CD4-positive, alpha-beta T cell treated with Interleukin-6 at 100 ng/mL for 8 hours (primary cell): ENCODE measurements around the gene CCDC188.

Experiments used
- DNase-seq: peaks from one replicate; pipeline ENCODE4 v3.0.0-alpha.2; 2020; ENCODE audit warnings: mixed read lengths, low spot score

The CCDC188 gene

DNA sequence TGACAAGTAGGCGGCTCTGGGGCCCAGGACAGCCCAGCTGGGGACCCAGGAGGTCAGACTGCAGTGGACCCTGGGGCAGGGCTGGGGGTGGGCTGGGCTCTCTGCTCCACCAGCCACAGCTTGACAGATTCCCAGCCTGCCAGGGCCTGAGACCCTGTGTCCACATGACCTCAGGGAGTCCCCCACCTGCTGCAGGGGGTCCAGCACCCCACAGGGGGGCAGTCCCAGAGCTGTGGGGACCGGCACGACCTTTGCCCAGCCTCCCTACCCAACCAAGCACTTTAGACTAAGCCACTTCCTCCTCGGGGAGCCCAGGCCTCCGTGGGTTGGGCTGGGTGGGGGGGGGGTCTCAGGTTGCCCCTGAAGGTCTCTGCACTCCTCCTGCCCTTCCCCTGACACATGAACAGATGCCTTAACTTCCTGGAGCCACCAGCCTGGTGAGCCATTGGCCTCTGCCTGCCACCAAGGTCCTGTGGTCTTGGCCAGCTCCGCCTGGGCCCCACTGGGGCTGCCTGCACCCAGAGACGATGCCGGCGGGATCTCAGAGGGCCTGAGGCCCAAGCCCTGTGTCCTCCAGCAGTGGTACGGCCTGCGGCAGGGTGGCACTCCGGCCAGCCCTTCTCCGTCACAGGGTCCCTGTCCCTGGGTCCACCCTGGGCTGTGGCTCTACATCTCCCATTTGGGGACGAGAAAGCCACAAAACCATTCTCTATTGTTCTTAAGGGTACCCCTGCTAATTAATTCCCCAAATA, 3.4 kb downstream of the CCDC188 start:
- no peak for DNase-seq

DNA sequence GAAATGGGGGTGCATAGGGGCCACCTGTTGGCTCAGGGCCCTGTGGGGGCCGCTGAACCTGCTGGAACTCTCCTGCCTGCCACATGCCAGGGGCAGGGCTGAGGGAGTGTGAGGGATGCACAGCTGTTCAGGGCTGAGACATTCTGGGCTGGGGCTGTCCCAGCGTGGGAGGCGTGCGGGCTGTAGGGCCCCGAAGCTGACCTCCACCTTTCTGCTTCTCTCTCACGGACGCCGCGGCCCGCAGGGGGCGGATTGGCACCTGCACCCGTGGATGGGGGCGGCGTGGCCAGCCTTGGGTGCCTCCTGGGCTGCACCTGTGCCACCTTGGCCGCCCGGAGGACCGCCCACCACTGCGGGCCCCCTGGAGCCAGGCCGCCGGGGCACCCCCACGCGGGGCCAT, 4.1 kb downstream of the CCDC188 start:
- no peak for DNase-seq

DNA sequence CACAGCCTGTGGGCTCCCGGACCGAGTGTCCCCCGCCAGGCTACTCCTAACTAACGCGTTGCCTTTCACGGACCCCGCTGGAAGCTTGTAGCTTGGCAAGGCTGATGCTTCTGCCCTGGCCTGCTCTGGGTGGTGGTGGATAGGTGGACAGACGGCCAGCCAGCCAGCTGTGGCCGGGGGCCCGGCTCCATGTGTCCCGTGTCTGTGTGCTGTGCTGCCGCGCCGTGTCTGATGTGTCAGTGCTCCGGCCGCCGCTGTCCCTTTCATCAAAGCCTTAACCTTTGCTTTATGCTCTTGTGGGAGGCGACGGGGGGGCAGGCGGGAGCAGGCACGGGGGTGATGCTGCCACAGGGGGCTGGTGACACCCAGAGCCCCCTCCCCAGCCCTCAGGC, 5.0 kb downstream of the CCDC188 start:
- DNase-seq, result no peak

DNA sequence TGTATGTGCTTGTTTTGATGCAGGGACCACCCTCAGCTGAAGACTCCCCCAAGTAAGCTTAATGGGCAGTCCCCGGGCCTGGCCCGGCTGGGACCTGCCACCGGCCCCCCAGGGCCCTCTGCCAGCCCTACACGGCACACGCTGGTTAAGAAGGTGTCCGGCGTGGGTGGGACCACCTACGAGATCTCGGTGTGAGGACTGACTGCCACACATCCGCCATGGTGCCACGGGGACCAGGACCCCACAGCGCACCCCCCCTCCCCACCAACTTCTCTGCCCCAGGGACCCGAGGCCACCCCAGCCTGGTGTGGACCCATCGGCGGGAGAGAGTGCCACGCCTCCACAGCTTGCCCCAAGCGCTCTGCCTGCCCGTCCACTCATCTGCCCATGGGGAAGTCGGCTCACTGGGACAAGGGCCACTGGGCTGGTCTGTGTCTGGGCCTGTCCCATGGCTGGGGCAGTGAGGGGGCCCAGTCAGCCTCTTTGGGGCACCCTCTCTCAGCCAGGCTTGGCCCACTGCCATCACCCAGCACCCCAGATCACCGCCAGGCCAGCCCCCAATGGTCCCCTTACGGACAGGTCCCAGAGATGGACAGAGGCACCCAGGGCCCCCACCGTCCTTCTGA, 5.5 kb downstream of the CCDC188 start:
- DNase-seq, result no peak

DNA sequence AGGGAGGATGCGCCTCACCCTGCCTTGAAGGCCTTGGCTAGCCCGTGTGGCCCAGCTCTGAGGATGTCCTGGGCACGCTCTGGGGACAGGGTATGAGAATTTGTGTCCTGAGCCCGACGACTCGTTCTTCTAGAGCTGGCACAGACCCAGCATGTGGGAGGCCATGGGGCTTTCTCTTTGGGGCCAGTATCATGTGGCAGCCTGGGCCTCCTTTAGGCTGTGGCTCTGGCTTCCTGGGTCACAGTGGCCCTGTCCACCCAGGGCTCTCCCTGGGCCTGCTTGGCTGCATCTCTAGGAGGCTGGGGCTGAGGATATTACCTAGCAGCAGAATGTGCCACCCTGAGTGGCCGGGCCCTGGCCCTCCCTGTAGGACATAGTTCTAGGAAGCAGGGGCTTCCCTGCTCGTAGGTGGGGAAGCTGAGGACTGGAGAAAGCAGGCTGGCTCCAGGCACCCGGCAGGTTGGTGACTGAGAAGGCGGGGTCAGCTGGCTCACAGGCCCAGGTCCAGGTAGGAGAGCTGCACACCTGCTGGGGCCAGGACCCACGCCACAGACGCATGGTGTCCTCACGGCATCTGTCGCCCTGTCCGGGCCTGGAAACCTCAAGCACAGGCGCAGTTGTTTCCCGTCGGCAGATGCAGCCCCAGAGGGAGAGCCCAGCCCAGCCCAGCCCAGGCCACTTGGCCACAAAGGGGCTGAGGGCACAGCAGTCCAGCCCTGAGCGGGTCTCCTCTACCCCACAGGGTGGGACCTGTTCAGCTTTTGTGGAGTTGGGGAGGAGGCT, 6.8 kb downstream of the CCDC188 start:
- DNase-seq, result no peak

DNA sequence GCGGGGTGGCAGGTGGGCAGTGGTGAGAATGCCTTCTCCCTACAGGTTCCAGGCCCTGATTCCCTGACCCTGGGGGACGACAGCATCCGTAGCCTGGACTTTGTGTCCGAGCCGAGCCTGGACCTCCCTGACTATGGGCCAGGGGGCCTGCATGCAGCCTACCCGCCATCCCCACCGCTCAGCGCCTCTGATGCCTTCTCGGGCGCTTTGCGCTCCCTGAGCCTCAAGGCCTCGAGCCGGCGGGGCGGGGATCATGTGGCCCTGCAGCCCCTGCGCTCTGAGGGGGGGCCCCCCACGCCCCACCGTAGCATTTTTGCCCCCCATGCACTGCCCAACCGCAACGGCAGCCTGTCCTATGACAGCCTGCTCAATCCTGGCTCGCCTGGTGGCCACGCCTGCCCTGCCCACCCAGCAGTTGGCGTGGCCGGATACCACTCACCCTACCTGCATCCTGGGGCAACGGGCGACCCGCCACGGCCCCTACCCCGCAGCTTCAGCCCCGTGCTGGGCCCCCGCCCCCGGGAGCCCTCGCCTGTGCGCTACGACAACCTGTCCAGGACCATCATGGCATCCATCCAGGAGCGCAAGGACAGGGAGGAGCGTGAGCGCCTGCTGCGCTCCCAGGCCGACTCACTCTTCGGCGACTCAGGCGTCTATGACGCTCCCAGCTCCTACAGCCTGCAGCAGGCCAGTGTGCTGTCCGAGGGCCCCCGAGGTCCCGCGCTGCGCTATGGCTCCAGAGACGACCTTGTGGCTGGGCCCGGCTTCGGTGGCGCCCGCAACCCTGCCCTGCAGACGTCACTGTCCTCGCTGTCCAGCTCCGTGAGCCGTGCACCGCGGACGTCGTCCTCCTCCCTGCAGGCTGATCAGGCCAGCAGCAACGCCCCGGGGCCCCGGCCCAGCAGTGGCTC, 7.9 kb downstream of the CCDC188 start:
- DNase-seq, result no peak

DNA sequence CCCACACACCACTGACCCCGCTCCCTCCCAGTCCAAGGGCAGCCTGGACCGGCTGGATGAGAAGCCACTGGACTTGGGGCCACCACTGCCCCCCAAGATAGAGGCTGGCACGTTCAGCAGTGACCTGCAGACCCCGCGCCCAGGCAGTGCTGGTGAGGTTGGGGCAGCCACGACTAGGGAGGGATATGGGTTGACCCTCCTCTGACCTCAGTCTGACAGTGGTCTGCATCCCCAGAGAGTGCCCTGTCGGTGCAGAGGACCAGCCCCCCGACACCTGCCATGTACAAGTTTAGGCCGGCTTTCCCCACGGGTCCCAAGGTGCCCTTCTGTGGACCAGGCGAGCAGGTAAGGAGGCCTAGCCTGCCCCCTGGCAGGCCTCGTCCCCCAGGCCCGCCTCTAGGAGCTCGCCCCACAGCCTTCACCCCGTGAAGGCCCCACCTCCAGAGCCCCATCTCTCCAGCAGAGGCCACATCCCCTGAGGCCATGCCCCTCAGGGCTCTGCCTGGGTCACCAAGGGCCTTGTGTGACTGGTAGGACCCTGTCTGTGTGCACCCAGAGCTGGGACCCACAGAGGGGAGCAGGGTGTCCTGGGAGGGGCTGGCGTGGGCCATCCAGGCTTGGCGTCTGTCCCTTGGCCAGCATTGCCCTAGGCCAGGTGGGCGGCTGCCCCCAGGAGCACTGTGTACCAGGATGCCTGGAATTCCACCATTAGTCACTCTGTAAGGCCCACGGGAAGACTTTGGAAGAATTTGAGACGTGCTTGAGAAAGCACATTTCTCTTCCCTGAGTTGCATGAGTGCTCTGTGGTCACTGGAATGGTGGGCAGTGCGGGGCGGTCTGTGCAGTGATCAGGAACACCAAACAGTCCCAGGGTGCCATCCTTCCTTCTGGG, 9.4 kb downstream of the CCDC188 start:
- DNase-seq, result no peak

DNA sequence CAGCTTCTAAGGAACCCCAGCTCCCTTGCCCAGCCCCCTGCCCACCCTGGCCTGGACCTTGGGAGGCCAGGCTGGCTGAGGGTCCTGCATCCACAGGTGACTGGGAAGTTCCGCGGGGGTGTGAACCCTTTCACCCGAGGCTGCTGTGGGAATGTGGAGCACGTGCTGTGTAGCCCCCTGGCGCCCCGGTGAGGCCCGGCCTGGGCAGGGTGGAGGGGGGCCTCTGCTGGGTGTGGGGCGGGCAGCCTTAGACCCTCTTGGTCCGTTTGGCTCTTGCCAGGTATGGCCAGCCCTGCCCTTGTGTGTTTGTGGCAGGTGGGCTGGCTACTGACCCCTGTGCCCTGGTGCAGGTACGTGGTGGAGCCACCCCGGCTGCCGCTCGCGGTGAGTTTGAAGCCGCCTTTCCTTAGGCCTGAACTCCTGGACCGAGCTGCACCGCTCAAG, 10.3 kb downstream of the CCDC188 start:
- DNase-seq, result no peak

DNA sequence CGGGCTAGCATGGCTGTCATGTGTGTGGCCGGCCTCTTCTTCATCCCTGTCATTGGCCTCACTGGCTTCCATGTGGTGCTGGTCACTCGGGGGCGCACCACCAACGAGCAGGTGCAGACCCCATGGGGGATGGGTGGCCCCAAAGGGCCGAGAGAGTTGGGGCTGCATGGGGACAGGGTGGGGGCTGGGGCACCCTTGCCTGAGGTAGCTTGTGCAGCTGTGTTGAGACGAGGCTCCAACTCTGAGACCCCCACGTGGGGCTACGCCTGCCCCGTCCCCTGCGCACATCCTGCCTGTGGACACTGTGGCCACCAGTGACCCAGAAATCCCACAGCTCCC, 10.8 kb downstream of the CCDC188 start:
- DNase-seq, result no peak

DNA sequence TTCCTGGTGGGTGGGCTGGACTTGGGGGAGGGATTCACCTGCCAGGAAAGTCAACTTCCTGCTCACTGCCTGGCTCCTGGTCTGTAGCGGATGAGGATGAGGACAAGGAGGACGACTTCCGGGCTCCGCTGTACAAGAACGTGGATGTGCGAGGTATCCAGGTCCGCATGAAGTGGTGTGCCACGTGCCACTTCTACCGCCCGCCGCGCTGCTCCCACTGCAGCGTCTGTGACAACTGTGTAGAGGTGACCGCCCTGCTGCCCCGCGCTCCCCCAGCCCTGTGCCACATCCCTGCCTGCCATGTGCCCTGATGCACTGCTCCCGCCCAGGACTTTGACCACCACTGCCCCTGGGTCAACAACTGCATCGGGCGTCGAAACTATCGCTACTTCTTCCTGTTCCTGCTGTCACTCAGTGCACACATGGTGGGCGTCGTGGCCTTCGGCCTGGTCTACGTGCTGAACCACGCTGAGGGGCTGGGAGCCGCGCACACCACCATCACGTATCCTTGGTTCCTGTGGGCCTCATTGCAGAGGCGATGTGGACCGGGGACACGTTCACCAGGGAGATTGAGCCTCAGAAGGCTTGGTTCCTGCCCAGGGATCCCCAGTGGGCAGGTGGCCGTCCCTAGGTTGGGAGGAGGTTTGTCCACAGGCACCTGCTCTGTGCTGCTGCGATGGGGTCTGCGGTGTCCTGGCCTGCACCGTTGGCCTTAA, 11.3 kb downstream of the CCDC188 start:
- no peak for DNase-seq

DNA sequence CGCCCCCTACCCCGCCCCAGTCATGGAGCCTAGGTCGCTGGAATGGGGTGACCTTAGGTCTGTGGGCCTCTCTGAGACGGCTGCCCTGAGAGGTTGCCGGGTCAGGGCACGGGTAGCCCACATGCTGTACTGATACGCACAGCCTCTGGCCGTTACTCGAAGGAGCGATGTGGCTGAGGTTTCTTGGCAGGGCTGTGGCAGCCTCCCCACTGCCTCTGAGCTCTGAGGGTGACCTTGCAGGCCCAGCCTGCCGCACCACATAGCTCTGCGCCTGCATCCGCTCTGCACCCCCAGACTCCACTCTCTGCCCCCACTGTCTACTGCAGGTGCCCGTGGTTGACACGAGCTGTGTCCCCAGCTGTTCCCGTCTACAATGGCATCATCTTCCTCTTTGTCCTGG, 12.0 kb downstream of the CCDC188 start:
- no peak for DNase-seq

DNA sequence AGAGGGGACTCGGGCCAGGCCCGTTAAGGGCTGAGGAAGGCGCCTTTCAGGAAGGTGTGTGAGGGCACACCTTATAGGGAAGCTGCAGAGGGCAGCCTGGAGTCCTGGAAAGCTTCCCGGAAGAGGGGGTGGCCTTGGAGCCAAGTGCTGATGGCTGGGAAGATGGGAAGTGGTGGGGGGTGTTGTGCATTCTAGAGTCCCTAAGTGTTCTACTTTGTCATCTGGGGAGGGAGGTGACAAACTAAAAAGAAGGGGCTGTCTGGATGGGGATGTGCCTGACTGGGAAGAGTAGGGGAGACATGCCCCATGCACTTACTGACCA, 12.5 kb downstream of the CCDC188 start:
- DNase-seq, result no peak

DNA sequence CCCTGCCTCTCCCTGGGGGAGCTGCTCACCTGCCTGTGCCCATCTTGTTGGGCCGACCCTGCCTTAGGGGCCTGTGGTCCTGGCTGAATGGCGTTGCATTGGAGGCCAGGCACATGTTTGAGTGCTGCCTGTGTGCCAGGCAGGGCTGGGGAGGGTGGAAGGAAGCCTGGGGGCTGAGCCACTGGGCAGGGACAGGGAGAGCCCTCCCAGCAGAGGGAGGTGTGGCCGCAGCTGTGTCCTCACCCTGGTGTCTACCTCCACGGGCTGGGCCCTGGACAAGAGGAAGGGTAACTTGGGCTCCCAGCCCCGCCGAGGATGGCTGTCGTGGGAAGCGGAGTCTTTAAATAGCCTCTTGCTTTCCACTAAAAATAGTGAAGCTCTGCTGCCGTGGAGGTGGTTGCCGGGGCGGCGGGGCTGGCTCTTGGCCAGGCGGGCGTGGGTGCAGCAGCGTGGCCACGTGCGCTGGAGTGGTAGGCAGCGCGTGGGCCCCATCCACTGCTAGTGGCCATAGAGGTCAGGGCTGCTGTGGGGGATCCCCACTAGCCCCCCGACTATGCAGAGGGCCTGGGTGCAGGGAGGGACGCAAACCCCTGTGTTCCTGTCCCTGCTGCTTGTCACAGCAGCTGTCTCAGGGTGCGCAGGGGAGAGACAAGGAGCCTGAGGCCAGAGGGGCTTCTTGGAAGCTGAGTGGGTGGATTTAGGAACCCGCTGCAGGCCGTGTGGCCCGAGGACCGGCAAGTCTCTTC, 13.0 kb downstream of the CCDC188 start:
- no peak for DNase-seq

DNA sequence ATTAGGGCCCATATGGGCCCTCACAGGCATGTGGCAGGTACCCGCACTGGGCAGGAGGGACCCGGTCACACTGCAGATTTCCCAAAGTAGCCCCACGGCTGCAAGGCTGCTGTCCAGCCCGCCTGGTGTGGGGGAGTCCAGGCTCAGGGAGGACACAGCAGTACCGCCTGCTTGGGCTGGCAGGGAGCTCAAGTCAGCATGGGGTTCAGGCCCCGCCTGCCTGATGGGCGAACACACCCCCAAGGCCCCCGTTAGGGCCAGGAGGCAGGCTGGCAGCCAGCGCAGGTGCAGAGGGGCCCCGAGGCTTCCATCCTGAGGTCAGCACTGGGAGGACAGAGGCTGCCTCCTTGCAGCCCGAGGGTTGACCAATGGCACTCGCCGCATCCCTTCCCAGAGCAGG, 13.7 kb downstream of the CCDC188 start:
- DNase-seq, result no peak

DNA sequence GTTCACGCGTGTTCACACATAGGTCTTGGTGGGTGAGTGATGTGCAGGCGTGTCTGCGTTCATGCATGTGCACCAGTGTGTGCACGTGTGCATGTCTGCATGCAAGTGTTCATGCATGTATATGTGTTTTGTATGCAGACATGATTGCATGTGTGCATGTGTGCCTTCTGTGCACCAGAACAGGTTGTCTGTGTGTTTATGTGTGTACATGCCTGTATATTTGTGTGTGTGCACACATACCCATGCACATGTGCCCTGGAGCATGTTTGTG, 14.3 kb downstream of the CCDC188 start:
- DNase-seq, result no peak

DNA sequence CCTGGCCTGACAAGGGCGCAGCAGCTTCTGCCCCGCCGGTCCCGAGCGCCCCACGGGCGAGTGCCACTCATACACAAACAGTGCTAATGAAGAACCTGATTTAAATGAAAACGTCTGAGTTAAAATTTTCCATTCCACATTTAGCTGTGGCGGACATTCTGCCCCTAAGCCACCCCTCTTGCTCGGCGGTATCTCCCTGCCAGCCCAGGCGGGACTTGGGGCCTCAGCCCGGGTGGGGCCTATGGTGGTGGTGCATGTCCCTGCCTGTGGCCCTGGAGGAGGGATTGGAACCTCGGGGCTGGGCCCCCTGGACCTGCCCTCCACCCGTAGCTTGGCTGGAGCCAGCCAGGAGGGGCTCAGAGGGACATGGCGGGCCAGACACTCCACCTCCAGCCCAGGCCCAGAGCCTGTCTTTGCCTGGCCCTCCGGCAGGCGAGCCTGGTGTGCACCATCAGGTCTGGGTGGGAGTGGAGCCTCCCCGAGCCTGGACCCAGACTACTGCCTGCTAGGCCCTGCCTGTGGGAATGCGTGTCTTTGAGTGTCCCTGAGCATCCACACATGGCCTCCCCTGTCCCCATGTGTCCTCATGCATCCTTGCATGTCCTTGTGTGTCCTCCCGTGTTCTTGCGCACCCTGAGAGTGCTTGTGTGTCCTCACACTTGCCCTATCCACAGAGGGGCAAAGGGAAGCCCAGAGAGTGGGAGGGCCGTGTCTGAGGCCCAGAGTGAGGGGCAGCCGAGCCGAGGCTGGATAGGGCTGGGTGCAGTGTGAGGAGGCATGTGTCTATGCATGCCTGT, 14.9 kb downstream of the CCDC188 start:
- DNase-seq, result no peak

DNA sequence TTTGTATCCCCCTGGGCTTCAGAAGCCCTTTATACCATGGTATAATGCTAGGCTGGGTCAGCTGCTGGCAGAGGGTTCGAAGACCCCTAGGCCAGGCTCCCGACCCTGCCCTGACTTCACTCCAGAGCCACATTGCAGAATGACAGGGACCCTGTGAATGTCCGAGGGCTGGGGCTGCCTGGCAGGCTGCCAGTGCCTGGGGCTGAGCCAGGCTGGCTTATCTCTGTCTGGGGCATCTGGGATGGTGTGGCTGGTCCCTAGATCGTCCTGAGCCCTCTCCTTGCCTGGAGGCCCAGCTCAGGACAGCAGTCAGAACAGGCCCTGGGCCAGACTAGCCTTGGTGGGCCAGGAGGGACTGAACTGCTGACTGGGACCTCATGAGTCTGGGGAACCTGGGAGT, 15.6 kb downstream of the CCDC188 start:
- DNase-seq, result no peak

DNA sequence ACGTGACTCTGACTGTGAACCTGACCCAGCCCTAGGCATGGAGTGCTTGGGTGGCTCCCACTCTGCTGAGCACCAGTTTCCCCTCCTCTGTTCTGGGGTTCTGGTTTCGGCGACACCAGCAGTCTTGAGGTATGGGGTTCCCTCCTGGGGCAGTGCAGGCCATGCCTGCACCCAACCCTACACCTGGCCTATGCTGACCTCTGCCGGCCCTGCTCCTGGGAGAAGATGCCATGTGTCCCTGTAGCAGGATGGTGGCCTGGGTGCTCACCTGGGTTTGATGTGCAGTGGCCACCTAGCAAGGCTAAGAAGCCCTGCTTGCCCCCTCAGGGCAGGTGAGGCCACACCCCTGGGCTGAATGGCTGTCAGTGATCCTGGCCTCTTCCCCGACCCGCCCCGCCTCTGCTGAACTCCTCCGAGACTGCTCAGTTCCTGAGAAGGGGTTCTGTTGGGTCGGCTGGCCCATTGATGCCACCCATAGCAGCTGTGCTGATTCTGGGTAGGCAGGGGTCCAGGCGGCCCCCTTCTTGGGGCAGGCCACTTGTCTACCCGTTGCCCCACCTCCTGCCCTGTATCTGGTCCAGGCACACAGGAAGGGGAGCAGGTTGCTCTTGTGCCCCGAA, 16.8 kb downstream of the CCDC188 start:
- DNase-seq, result no peak

DNA sequence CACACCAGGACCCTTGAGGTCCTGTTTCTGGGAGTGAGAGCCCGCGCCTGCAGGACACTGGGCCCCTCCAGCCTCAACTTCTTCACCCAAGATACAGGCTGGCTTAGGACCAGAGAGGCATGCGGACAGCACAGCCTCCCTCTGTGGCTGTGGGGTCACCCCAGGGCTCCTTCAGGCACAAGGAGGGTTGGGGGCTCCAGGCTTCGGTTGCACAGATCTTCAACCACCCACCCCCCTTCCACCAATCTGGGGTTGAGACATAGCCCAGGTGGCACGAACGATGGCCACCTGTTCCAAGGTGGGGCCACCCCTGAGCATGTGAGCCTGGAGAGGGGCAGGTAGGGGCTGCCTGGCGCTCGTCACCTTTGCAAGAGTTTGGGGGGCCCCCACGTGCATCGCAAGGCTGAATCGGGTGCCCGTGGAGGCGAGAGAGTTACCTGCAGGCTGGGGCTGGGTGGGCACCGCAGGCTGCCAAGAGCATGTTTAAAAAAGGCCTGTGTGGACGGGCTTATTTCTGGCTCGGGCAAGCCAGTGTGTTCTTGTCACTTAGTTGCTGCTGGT, 18.1 kb downstream of the CCDC188 start:
- no peak for DNase-seq
